GM12864 (cell line): Measurements from ENCODE around the gene EMX2.

Experiments
- DNase-seq: peaks from one replicate; pipeline ENCODE4 v3.0.0-alpha.2; 2011; ENCODE audit warnings: low read depth
- H3K4me3 ChIP-seq: 2 replicates; pipeline ENCODE4 v1.5.1; 2011; ENCODE audit warnings: mild to moderate bottlenecking, low read depth, low read length, control low read depth
- TF ChIP-seq, protein P1 (sequence below): IDR thresholded peaks from 2 replicates; pipeline ENCODE4 v1.5.1; 2011; ENCODE audit warnings: low read depth, mild to moderate bottlenecking, moderate library complexity, low read length, control low read depth, inconsistent platforms; ENCODE audit errors: missing control alignments

EMX2 gene

GRCh38 chr10:117536866-117537435 is 5.6 kb upstream of the EMX2 start:
- DNase-seq: no peak
- TF ChIP-seq, protein P1, sequence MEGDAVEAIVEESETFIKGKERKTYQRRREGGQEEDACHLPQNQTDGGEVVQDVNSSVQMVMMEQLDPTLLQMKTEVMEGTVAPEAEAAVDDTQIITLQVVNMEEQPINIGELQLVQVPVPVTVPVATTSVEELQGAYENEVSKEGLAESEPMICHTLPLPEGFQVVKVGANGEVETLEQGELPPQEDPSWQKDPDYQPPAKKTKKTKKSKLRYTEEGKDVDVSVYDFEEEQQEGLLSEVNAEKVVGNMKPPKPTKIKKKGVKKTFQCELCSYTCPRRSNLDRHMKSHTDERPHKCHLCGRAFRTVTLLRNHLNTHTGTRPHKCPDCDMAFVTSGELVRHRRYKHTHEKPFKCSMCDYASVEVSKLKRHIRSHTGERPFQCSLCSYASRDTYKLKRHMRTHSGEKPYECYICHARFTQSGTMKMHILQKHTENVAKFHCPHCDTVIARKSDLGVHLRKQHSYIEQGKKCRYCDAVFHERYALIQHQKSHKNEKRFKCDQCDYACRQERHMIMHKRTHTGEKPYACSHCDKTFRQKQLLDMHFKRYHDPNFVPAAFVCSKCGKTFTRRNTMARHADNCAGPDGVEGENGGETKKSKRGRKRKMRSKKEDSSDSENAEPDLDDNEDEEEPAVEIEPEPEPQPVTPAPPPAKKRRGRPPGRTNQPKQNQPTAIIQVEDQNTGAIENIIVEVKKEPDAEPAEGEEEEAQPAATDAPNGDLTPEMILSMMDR: no peak
- H3K4me3 ChIP-seq: no peak overlapping the region

- H3K4me3 ChIP-seq: no peak overlapping the region
- no peak for DNase-seq
Observed at GRCh38 chr10:117537436-117537903, 5.1 kb upstream of the EMX2 start.

GRCh38 chr10:117537904-117538524 is 4.5 kb upstream of the EMX2 start:
- DNase-seq: peak; percentile 12
- no peak overlapping the region for H3K4me3 ChIP-seq
- TF ChIP-seq, protein P1: no peak

More at GRCh38 chr10:117537436-117537903, 5.1 kb upstream of the EMX2 start:
- TF ChIP-seq, protein P1: peak; percentile 67

- no peak overlapping the region for H3K4me3 ChIP-seq
- TF ChIP-seq, protein P1: no peak
- DNase-seq: no peak
Observed at GRCh38 chr10:117539361-117539773, 3.2 kb upstream of the EMX2 start.

DNA sequence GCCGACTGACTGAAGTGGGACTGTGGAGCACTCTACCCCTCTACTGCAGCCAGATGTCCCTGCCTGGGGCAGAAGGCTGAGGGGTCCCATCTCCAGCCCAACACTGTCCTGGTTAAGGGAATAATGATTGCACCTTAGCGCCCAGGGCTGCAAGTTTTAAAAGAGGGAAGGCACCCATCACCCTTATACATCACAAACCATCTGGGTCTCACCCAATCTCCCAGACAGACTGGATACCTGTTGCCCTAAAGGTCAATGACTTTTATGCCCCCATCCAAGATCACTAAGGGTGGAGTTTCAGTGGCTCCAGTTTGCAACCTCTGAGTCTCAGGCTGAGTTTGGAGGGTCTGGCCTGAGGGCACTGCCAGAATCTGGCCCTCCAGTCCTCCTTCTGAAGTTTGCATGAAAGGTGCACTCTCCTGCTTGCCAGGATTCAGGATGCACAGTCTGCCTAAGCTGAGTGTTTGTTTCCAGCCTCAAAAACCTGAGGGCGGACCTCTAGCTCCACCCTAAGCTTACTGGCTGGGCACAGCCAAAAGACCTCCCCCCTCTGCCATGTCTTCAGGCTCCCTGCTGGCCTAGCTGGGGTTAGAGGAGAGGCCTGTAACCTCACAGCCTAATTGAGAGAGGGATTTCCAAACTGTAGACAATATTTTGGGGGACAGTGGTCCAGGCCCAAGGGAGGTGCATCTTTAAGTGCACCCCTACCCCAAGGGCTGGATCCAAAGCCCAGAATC is 2.5 kb upstream of the EMX2 start:
- DNase-seq: no peak
- no peak overlapping the region for H3K4me3 ChIP-seq
- TF ChIP-seq, protein P1: no peak

DNA sequence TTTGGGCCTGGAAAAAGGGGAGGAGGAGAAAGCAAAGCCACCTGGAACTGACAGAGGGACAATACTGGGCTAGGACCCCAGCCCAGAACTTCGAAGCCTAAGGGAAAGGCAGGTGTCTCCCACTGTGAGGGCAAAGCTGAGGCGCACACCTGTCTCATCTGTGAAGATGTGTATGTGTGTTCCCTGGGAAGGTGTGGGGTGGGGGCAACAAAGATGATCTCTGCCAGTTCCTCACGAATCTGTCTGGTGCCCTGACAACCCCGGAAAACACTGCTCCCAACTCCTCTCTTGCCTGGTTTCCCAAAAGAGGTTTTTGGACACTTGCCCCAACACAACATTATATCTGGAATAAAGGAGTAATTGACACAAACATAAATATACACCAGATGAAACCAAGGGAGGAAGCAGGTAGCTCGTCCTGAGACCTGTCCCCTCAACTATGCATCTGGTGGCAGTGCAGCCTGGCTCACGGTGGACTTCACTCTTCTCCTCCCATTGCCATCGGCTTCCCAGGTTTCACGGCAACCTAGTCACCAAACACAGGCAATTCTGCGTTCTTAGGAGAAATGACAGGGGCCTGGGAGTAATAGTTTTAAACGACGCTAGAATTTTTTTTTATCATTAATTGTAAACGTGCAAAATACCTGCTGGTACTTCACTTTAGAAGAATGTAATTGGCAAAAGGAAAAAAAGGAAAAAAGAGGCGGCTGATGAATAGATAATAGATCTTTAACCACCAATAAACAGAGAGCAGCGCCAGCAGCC is 1.7 kb upstream of the EMX2 start:
- H3K4me3 ChIP-seq: no peak overlapping the region
- TF ChIP-seq, protein P1: no peak
- DNase-seq: no peak
